GM12801 (cell line): ENCODE results near the gene KATNB1.

Experiments used
- TF ChIP-seq, protein P1 (sequence below): IDR thresholded peaks from one replicate; pipeline ENCODE4 v1.5.1; 2011; ENCODE audit warnings: control low read depth; ENCODE audit not compliant: insufficient read length; ENCODE audit errors: extremely low read depth

The KATNB1 gene

DNA sequence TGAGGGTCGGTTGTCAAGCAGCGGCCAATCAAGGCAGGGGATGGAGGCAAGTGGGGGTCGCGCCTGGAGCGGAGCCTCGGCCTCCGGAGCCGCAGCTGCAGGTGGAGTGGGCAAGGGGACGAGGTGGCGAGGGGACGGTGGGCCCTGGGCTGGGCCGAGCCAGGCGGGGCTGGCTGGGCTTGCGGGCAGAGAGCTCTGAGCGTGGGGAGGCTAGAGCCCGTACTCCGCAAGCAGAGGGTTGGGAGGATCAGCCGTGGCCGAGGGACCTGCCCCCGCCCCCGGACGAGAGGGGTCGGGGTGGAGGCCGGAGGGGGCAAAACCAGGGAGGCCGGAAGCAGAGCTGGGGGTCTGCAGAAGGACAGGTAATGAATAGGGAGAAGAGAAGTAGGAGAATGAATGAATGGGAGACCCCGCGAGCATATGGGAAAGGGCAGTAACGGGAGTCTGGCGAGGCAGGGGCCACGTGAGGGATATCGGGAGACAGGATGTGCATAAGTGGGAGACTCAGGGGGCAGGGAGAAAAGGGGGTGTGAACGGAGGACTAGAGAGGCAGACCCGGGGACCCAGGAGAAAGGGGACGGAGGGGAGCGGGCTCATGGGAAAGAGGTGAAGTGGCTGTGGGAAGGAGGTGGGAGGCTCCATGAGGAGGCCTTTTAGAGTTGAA is at the start of gene KATNB1:
KATNB1 (plus strand) TSS at position 16 of the 664 bp plus-strand sequence. CDS start 1,474 bp downstream, outside the sequence.
- TF ChIP-seq, protein P1, sequence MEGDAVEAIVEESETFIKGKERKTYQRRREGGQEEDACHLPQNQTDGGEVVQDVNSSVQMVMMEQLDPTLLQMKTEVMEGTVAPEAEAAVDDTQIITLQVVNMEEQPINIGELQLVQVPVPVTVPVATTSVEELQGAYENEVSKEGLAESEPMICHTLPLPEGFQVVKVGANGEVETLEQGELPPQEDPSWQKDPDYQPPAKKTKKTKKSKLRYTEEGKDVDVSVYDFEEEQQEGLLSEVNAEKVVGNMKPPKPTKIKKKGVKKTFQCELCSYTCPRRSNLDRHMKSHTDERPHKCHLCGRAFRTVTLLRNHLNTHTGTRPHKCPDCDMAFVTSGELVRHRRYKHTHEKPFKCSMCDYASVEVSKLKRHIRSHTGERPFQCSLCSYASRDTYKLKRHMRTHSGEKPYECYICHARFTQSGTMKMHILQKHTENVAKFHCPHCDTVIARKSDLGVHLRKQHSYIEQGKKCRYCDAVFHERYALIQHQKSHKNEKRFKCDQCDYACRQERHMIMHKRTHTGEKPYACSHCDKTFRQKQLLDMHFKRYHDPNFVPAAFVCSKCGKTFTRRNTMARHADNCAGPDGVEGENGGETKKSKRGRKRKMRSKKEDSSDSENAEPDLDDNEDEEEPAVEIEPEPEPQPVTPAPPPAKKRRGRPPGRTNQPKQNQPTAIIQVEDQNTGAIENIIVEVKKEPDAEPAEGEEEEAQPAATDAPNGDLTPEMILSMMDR = no peak

DNA sequence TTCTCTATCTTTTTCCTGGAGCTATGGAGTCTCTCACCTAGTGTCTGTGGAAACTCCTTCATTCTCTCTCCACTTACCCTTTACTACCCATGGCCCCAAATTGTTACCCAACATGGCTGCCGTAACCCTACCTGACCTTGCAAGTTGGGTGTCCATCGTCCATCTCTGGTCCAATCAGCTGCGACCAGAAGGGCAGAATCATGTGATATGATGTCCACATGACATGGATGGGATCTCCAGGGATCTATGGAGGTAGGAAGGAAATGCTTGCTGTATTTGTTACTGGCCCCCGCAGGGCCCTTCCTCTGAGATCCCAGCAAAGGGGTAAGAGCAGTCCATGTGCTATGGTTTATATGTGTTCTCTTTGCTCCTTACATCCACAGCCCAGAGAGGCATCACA is 49.0 kb upstream of the KATNB1 start:
- TF ChIP-seq, protein P1 = no peak

DNA sequence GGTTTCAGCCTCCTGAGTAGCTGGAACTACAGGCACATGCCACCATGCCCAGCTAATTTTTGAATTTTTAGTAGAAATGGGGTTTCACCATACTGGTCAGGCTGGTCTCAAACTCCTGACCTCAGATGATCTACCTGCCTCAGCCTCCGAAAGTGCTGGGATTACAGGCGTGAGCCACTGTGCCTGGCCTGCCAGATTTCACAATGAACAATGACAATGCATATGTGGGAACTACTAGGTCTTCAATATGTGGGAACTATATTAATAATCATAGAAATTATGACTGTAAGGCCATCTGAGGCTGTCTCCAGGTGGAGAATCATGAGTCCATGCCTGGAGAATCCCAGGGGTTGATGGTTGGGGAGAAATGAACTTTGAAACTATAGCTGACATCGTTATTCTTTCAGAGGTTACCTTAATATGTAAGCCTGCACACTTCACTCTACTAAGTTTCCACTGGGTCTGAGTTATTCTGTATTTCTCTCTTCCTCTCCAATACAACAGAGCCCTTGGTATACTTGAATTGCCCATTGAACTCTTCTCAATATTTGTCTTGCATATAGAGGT is 48.1 kb upstream of the KATNB1 start:
- TF ChIP-seq, protein P1 = no peak

DNA sequence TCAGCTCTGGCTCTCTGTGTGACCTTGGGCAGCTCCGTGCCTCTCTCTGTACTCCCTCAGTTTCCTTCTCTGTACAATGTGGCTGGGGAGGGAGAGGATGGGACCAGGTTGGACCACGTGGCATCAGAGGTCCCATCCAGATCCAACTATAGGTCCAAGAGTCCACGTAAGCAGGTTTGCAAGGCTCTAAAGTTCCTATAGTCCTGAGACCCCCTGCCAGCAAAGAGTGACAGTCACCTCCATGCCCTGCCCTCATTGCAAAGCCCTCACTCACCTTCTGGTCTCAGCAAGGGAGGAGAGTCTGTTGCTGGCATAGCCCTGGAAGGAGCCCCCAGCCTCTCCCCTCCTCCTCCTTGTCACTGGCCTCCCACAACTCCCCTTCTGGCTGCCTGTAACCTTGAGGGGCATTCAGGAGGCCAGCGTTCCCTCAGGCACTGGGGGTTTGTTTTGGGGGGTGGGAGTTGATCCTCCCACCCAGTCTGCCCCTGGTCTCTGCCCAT is 47.0 kb upstream of the KATNB1 start:
- TF ChIP-seq, protein P1 = no peak

- TF ChIP-seq, protein P1 = no peak
Measured at GRCh38 chr16:57688987-57689761, 46.4 kb upstream of the KATNB1 start.

GRCh38 chr16:57689762-57690558 is 45.6 kb upstream of the KATNB1 start:
- TF ChIP-seq, protein P1 = no peak
